GM19452 (cell line): ENCODE results near the gene MTA1.

Source experiments
- ATAC-seq: cut with Tn5 transposase; IDR thresholded peaks from one replicate; pipeline ENCODE4 v1.9.1; 2021; ENCODE audit not compliant: unreplicated experiment

The MTA1 gene

DNA sequence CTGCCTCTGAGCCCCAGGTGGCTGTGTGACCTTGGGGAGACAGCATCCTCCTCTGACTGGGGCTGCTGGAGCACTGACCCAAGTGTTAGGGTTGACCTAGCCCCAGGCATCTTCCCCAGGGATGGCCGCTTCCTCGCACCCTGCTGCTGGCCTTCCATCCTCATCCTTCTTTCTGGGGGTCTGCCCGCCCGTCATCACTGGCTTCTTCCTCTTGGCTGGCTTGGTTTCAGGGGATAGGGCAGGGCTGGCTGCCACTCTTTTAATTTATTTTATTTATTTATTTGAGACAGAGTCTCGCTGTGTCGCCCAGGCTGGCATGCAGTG, 74.9 kb downstream of the MTA1 start:
- no peak for ATAC-seq

GRCh38 chr14:105495101-105495989, 75.7 kb downstream of the MTA1 start:
- ATAC-seq: no peak

- ATAC-seq: no peak
Measured at GRCh38 chr14:105495990-105496830, 76.6 kb downstream of the MTA1 start.

DNA sequence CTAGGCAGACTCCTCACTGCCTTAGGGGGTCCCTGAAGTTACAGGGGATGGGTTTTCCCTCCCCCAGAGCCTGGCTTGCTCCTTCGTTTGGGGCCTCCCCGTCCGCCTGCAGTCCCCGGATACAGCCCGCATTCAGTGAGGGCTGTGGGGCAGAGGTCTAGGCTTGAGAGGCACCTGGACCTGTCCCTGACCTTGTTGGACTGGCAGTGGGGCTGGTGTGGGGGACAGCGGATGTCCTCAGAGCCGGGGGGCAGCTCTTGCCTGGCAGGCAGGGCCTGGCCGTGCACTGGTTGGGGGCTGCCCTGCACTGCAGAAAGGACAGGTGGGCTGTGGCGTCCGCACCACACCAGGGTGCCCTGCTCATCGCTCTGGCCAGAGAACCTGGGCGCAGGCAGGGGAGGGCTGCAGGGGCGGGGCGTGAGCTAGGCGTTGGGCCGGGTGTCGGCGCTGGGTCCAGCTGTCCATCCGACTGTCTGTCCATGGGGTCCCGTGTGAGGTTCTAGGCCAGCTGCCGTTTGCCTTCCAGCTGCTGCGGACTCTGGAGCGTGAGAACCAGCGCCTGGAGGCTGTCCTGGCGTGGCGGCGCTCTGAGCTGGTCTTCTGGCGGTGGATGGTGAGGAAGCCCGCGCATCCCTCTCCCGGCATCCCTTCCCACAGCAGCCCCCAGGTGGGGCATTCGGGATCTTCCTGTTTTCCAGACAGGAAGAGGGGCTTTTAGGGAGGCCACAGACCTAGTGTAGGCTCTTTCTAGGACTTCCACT, 77.4 kb downstream of the MTA1 start:
- no peak for ATAC-seq

DNA sequence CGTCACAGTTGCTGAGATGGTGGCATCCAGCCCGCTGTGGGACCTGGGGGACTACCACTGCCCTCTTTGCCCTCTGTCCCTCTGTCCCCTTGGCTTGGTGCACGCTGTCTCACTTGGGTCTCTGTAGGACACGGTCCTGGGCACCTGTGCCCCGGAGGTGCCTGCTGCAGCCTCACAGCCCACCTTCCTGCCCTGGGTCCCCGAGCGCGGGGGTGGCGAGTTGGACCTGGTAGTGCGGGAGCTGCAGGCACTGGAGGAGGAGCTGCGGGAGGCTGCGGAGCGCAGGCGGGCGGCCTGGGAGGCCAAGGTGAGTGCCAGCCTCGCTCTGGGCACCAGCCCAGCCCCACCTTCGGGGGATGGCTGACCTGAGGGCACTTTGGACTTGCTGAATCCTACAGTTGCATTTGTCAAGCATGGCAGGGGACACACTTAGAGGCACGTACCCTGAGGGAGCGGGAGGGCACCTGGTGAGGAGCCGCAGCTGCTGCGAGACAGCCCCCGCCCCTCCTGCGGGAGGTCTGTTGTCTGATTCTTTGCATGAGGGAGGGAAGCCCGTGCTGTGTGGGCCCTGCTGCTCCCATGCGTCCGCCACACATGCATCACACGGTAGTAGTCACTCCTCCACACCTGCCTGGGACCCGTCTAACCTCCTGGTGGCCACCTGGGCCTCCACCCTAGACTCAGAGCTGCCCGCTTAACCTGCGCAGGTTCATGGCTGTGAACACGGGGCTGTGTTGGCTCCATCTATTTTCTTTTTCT, 78.2 kb downstream of the MTA1 start:
- ATAC-seq: no peak

DNA sequence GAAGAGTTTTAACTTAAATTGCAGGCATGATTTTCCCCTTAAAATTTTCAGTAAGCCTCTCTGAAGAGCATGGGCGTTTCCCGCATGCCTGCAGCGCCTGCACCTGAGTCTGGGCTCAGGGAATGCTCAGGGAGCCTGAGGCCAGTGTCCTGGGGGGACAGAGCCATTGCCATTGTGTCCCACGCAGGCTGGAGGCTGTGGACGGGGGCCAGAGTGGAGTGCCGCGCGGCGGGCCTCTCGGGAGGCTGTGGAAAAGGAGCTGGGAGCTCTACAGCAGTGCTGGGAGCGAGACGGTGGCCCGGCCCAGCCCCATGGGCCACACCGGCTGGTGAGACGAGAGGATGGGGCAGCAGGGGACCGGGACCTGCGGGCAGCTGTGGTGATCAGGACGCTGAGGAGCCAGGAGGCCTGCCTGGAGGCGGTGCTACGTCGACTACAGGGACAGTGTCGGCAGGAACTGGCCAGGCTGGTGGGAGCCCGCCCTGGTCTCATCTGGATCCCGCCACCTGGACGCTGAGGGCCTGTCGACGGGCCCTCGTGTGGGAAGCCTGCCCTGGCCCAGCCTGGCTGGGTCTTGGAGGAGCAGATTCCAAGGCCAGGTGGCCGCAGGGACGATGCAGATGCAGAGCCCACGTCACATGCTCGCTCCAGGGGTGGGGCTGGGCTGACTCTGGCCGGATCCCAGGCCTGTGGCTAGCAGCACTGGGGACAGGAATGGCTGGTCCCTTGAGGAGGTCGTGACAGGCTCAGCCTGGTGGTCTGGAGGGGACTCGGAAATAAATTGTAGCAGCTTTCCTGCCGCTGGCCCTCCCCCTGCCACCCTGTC, 79.0 kb downstream of the MTA1 start:
- ATAC-seq: no peak

- no peak for ATAC-seq
Measured at GRCh38 chr14:105499256-105500035, 79.8 kb downstream of the MTA1 start.

GRCh38 chr14:105500036-105500725, 80.6 kb downstream of the MTA1 start:
- ATAC-seq: no peak

- ATAC-seq: no peak
Measured at GRCh38 chr14:105500726-105501101, 81.1 kb downstream of the MTA1 start.

- ATAC-seq: no peak
Measured at GRCh38 chr14:105501504-105502291, 82.1 kb downstream of the MTA1 start.

DNA sequence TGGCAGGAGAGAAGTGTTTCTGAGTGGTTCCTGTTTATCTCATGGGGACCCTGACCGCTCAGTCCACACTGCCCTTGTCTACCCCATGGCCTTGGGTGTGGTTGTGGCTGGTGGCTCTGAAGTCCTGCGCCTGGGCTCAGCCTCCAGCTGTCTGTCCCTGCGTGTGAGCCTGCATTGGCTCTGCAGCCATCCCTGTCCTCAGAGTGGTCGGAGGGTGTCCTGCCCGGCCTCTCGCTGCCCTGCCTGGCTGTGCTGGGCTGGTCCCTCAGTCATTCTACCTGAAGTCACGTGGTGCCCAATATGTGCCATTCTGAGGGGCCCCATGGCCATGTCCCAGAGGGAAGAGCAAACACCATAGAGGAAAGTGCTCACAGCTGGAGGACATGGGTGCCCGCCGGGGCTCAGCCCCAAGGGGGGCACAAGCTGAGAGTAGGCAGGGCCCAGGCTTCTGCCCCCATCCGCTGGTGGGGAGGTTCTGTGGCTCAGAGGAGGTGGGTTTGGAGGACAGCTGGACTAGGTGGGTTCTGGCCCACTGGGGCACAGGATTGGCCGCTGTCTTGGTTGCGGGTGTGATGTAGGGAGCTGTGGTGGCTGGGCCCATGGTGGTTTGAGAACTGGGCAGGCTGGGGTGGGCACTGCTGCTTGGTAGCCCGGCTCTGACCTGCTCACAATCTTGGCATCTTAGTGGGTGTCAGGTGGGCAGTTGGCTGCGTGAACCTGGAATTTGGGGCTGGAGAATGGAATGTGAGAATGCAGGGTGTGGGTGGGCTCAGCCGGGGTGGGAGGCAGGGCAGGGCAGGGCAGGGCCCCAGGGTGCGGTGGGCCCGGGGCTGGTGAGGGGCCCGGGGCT, 83.0 kb downstream of the MTA1 start:
- ATAC-seq: no peak

- ATAC-seq: no peak
Measured at GRCh38 chr14:105503296-105503640, 83.6 kb downstream of the MTA1 start.

GRCh38 chr14:105503935-105504692, 84.5 kb downstream of the MTA1 start:
- no peak for ATAC-seq

DNA sequence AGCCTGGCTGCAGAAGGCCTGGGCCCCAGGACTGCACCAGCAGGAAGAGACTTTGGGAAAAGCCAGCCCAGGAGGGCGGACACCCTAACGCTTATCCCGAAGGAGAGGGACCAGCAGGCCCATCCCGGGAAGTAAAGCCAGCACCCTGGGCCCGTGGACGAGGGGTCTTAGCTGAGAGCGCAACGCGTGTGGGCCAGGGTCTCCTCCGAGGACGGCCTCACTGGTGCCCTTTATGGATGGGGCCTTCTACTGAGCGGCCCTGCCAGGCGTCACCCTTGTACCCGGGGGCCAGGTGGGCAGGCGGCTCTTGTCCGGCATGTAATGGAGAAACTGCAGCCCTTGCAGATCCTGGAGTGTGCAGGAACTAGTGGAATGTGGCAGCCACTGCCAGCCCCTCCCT, 85.5 kb downstream of the MTA1 start:
- no peak for ATAC-seq

- ATAC-seq: no peak
Measured at GRCh38 chr14:105507247-105507646, 87.6 kb downstream of the MTA1 start.

DNA sequence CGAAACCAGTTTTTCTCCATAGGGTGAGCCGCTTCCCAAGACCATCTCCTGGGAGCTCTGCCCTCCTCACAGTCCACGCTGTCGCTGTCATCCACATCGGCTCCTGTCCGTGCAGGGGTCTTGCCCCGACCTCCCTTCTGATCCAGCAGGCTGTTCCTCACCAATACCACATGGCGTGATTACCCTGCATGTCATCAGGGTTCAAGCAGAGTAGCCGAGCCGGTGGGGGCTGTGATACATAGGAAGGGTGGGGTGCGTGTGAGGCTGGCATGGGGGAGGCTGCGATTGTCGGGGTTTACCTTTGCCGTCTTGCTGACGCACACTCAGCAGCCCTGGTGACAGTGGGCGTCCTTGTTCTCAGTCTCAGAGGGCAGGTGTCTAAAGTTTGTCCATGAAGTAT, 88.4 kb downstream of the MTA1 start:
- no peak for ATAC-seq
